NOMO-1 (cell line): ENCODE results near the gene SRP19.
A peak's percentile ranks its signal among the peaks of the same experiment; 100 is the strongest.
"Not testable (repeated sequence)": the region's sequence is repeated elsewhere in the genome, so short reads cannot be mapped to it uniquely, and the experiment has no call there.

Experiments used
- DNase-seq, 2 experiments: peaks; one replicate each; lab custom pipeline; 2025; ENCODE audit not compliant: unreplicated experiment in 2 of 2; lab: John Stamatoyannopoulos, UW

The SRP19 gene

GRCh38 chr5:112860929-112861637, at the start of gene SRP19:
TSS of gene SRP19 (plus strand) at chr5:112861287. CDS start at chr5:112861377, 90 bp downstream.
- DNase-seq: peak; percentile 94 to 96

- DNase-seq: no peak
Measured at GRCh38 chr5:112812549-112812948, 48.5 kb upstream of the SRP19 start.

- no peak for DNase-seq
Measured at GRCh38 chr5:112820246-112820645, 40.8 kb upstream of the SRP19 start.

GRCh38 chr5:112822456-112822855, 38.6 kb upstream of the SRP19 start:
- DNase-seq: no peak

GRCh38 chr5:112823181-112823580, 37.9 kb upstream of the SRP19 start:
- no peak for DNase-seq

GRCh38 chr5:112823656-112824055, 37.4 kb upstream of the SRP19 start:
- no peak for DNase-seq

GRCh38 chr5:112824197-112824596, 36.9 kb upstream of the SRP19 start:
- DNase-seq: no peak

- no peak for DNase-seq
Measured at GRCh38 chr5:112830378-112830777, 30.7 kb upstream of the SRP19 start.

- DNase-seq: no peak
Measured at GRCh38 chr5:112833971-112834370, 27.1 kb upstream of the SRP19 start.

GRCh38 chr5:112844489-112844888, 16.6 kb upstream of the SRP19 start:
- no peak for DNase-seq

GRCh38 chr5:112846556-112846955, 14.5 kb upstream of the SRP19 start:
- DNase-seq: no peak

GRCh38 chr5:112847306-112847705, 13.8 kb upstream of the SRP19 start:
- DNase-seq: no peak

- DNase-seq: peak; percentile 26 to 75
Measured at GRCh38 chr5:112848116-112848811, 12.8 kb upstream of the SRP19 start.

- no peak for DNase-seq
Measured at GRCh38 chr5:112849912-112850311, 11.2 kb upstream of the SRP19 start.

GRCh38 chr5:112854651-112855050, 6.4 kb upstream of the SRP19 start:
- no peak for DNase-seq

- DNase-seq: no peak
Measured at GRCh38 chr5:112857866-112858265, 3.2 kb upstream of the SRP19 start.

- DNase-seq: not testable (repeated sequence)
Measured at GRCh38 chr5:112860571-112860928, 537 bp upstream of the SRP19 start.

- DNase-seq: no peak
Measured at GRCh38 chr5:112861638-112861985, 525 bp downstream of the SRP19 start.

- no peak for DNase-seq
Measured at GRCh38 chr5:112862085-112862484, 998 bp downstream of the SRP19 start.

GRCh38 chr5:112863549-112863948, 2.5 kb downstream of the SRP19 start:
- no peak for DNase-seq

GRCh38 chr5:112865128-112865527, 4.0 kb downstream of the SRP19 start:
- no peak for DNase-seq

- no peak for DNase-seq
Measured at GRCh38 chr5:112866739-112867138, 5.7 kb downstream of the SRP19 start.
